Mucosa of descending colon (tissue), 3 donors: ENCODE results near the gene RAD51B. TPM values are rescaled to one million over a fixed set of nuclear protein-coding genes. Genes with fewer than 3 reads are reported as not detected.

Experiments
- ATAC-seq: fragments of 200-7000 bp; cut with Tn5 transposase; one replicate; pipeline ENCODE4 v1.9.1; 2020; ENCODE audit warnings: mild to moderate bottlenecking, moderate library complexity
- DNase-seq, 3 donors: peaks; one replicate each; pipeline ENCODE4 v3.0.0-alpha.2; 2020
- H3K36me3 ChIP-seq: fragments of 200-600 bp; one replicate; pipeline ENCODE4 v1.8.0; 2021; ENCODE audit warnings: low read depth, mild to moderate bottlenecking
- H3K4me1 ChIP-seq: fragments of 200-600 bp; one replicate; pipeline ENCODE4 v1.8.0; 2021; ENCODE audit warnings: low read depth, mild to moderate bottlenecking
- H3K4me3 ChIP-seq: fragments of 200-600 bp; one replicate; pipeline ENCODE4 v1.8.0; 2021; ENCODE audit warnings: mild to moderate bottlenecking
- H3K9me3 ChIP-seq: fragments of 200-600 bp; one replicate; pipeline ENCODE4 v1.8.0; 2021; ENCODE audit warnings: mild to moderate bottlenecking
- CTCF ChIP-seq: fragments of 200-600 bp; IDR thresholded peaks from one replicate; pipeline ENCODE4 v1.8.0; 2022; ENCODE audit warnings: antibody characterized with exemption, mild to moderate bottlenecking
- intact Hi-C, 2 donors: fragments of 100-400 bp; cut with DNase I in 1 of 2; cut with micrococcal nuclease in 1 of 2; formaldehyde crosslinking; loops; one replicate each; pipeline versions ENCODE4 v1.11.0 to v1.11.1; 2022; cut with DNase I, micrococcal nuclease
- total RNA-seq, 3 donors: library from RNA; stranded (reverse); fragmentation: NEBNext Ultra II Directional in 2 of 3; extraction: Animal tissue kit (Norgen Biotek cat#: 25700) in 2 of 3; gene quantifications; one replicate each; pipeline versions ENCODE4 v1.2.1 to v1.2.4, GENCODE V29; 2021 to 2023
- donor health status: DM: no; HTN: no; CAD: no; lungs with moderate emphysema.
- donor health status: DM: no; HTN: no; CAD: no.
- donor health status: DM: no; HTN: yes; CAD: no.

Gene RAD51B
- total RNA-seq, 3 donors from 2014 or later = 15.8 to 23.3 (median 20.9) TPM

GRCh38 chr14:68141281-68142088 is 321.9 kb downstream of the RAD51B start:
- DNase-seq (no peak), ATAC-seq (peak; percentile 17)
- no peaks in the 10 kb centered on the region for H3K36me3 ChIP-seq
- intact Hi-C loops = loop anchor here in 1 of 2 donors (10.0 kb wide), 1 partner anchor 197 kb away; no protein-coding TSS in a partner anchor
- no peak overlapping the region for H3K4me3 ChIP-seq
- peaks cover 28% of the 10 kb centered on the region for H3K4me1 ChIP-seq
- no peaks in the 10 kb centered on the region for H3K9me3 ChIP-seq
- TF ChIP-seq CTCF = no peak

GRCh38 chr14:68143341-68143841 is 323.8 kb downstream of the RAD51B start:
- H3K4me3 ChIP-seq = no peak overlapping the region
- no peak for TF ChIP-seq CTCF
- H3K4me1 ChIP-seq = peaks cover 28% of the 10 kb centered on the region
- intact Hi-C loops = loop anchor here in 1 of 2 donors (10.0 kb wide), 1 partner anchor 199 kb away; no protein-coding TSS in a partner anchor
- no peaks in the 10 kb centered on the region for H3K36me3 ChIP-seq
- ATAC-seq (peak; percentile 38), DNase-seq (peak; percentile 47 to 72 (median 68))
- H3K9me3 ChIP-seq = peaks cover 3% of the 10 kb centered on the region

GRCh38 chr14:68144051-68144681 is 324.6 kb downstream of the RAD51B start:
- ATAC-seq = peak; percentile 45
- Histone ChIP-seq H3K4me3 (no peak overlapping the region), H3K4me1 (peaks cover 28% of the 10 kb centered on the region), H3K9me3 (peaks cover 7% of the 10 kb centered on the region), H3K36me3 (no peaks in the 10 kb centered on the region)
- intact Hi-C loops = loop anchor here in 1 of 2 donors (10.0 kb wide), 1 partner anchor 199 kb away; no protein-coding TSS in a partner anchor
- DNase-seq = peak in 1 of 3 donors; percentile 38
- no peak for TF ChIP-seq CTCF

GRCh38 chr14:68145036-68145435 is 325.5 kb downstream of the RAD51B start:
- DNase-seq (peak in 2 of 3 donors; percentile 29 to 57), ATAC-seq (peak; percentile 58)
- H3K4me3 ChIP-seq = no peak overlapping the region
- TF ChIP-seq CTCF = no peak
- H3K9me3 ChIP-seq = peaks cover 7% of the 10 kb centered on the region
- intact Hi-C loops = loop anchor here in 1 of 2 donors (10.0 kb wide), 1 partner anchor 200 kb away; no protein-coding TSS in a partner anchor
- peaks cover 22% of the 10 kb centered on the region for H3K4me1 ChIP-seq
- no peaks in the 10 kb centered on the region for H3K36me3 ChIP-seq

GRCh38 chr14:68145539-68145938 is 326.0 kb downstream of the RAD51B start:
- no peak for TF ChIP-seq CTCF
- Histone ChIP-seq H3K4me1 (peaks cover 19% of the 10 kb centered on the region), H3K9me3 (peaks cover 7% of the 10 kb centered on the region), H3K36me3 (no peaks in the 10 kb centered on the region), H3K4me3 (no peak overlapping the region)
- intact Hi-C loops = loop anchor here in 1 of 2 donors (10.0 kb wide), 1 partner anchor 201 kb away; no protein-coding TSS in a partner anchor
- no peak for DNase-seq
- ATAC-seq = no peak
